Thyroid gland (tissue), 4 donors: ENCODE results near the gene PPM1N.

Source experiments
- POLR2A ChIP-seq, 2 donors: fragments of 450-650 bp; IDR thresholded peaks; one replicate each; pipeline ENCODE4 v1.6.1; 2017; ENCODE audit warnings: antibody characterized with exemption in 2 of 2, mild to moderate bottlenecking in 2 of 2, moderate library complexity in 1 of 2
- TF ChIP-seq, protein P1 (sequence below), 6 experiments: fragments of 200-600 bp in 3 of 6; fragments of 450-650 bp in 3 of 6; sonication (generic) in 3 of 6; IDR thresholded peaks; one replicate each; pipeline ENCODE4 v1.5.1; 2016 to 2019; ENCODE audit warnings: antibody characterized with exemption in 6 of 6, mild to moderate bottlenecking in 2 of 6, inconsistent platforms in 1 of 6, moderate library complexity in 1 of 6

DNA sequence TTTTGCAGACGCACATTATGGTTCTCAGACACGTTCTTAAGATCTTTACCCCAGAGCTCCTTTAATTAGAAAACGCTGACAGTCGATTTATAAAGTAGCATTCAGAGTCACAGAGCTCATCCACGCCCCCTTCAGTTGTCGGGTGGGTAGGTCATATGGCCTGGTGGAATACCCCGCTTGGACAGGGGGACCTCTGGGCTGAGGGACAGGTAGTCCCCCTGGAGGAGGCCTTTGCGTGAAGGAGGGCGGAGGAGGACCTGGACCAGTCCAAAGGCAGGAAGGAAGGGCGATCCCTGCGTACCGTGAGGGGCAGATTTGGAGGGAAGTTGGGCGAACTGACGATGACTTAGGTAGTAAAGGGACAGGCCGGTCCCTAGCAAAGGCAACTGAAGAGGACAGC, 29.5 kb downstream of the PPM1N start:
- TF ChIP-seq POLR2A (IDR thresholded peaks at IDR 0.05) = no peak
- TF ChIP-seq, protein P1, sequence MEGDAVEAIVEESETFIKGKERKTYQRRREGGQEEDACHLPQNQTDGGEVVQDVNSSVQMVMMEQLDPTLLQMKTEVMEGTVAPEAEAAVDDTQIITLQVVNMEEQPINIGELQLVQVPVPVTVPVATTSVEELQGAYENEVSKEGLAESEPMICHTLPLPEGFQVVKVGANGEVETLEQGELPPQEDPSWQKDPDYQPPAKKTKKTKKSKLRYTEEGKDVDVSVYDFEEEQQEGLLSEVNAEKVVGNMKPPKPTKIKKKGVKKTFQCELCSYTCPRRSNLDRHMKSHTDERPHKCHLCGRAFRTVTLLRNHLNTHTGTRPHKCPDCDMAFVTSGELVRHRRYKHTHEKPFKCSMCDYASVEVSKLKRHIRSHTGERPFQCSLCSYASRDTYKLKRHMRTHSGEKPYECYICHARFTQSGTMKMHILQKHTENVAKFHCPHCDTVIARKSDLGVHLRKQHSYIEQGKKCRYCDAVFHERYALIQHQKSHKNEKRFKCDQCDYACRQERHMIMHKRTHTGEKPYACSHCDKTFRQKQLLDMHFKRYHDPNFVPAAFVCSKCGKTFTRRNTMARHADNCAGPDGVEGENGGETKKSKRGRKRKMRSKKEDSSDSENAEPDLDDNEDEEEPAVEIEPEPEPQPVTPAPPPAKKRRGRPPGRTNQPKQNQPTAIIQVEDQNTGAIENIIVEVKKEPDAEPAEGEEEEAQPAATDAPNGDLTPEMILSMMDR (IDR thresholded peaks at IDR 0.05) = no peak
